HEK293T (cell line): ENCODE data around the gene CCR8.

Experiments used
- FOXK2 ChIP-seq: fragments of 450-650 bp; IDR thresholded peaks from 2 replicates; pipeline ENCODE4 v1.6.1; 2016; ENCODE audit warnings: mild to moderate bottlenecking
- NFRKB ChIP-seq: fragments of 450-650 bp; IDR thresholded peaks from 2 replicates; pipeline ENCODE4 v1.6.1; 2016; ENCODE audit warnings: mild to moderate bottlenecking, moderate library complexity
- SP1 ChIP-seq: fragments of 450-650 bp; IDR thresholded peaks from 2 replicates; pipeline ENCODE4 v1.6.1; 2017
- TARDBP ChIP-seq: fragments of 450-650 bp; IDR thresholded peaks from 2 replicates; pipeline ENCODE4 v1.6.1; 2016

- TF ChIP-seq TARDBP (no peak), SP1 (no peak), NFRKB (no peak), FOXK2 (no peak)
Measured at GRCh38 chr3:39323494-39323893, 6.0 kb upstream of the CCR8 start.
